ENCODE measurements around the gene TMEM109.

GRCh38 chr11:60918251-60918938 is 4.4 kb downstream of the TMEM109 start:
- no peak for TF ChIP-seq MAX (IDR thresholded peaks at IDR 0.05)
- TF ChIP-seq REST (IDR thresholded peaks at IDR 0.05; ENCODE audit: low read depth) = no peak
- TF ChIP-seq EP300 (IDR thresholded peaks at IDR 0.05; ENCODE audit: borderline replicate concordance) = no peak
- TF ChIP-seq CREB1 (IDR thresholded peaks at IDR 0.05; ENCODE audit: low read depth) = no peak
- TF ChIP-seq ZBTB7A (IDR thresholded peaks at IDR 0.05; ENCODE audit: low read depth) = no peak
